Stomach (tissue), 4 donors: ENCODE data around the gene TELO2.

Experiments used
- EP300 ChIP-seq: sonication (generic); formaldehyde crosslinking; IDR thresholded peaks from one replicate; pipeline ENCODE4 v1.6.1; 2017; ENCODE audit warnings: antibody characterized with exemption
- POLR2A ChIP-seq, 4 donors: fragments of 450-650 bp; IDR thresholded peaks; one replicate each; pipeline ENCODE4 v1.6.1; 2016; ENCODE audit warnings: antibody characterized with exemption in 4 of 4, control low read depth in 2 of 4, mild to moderate bottlenecking in 1 of 4, moderate library complexity in 1 of 4
- POLR2AphosphoS5 ChIP-seq, 3 donors: sonication (generic); formaldehyde crosslinking; IDR thresholded peaks; one replicate each; pipeline ENCODE4 v1.6.1; 2016; ENCODE audit warnings: antibody characterized with exemption in 3 of 3
- TF ChIP-seq, protein P1 (sequence below), 7 experiments: fragments of 450-650 bp in 4 of 7; fragments of 200-600 bp in 3 of 7; sonication (generic) in 3 of 7; IDR thresholded peaks; one replicate each; pipeline ENCODE4 v1.5.1; 2016 to 2019; ENCODE audit warnings: antibody characterized with exemption in 7 of 7, control low read depth in 2 of 7, mild to moderate bottlenecking in 1 of 7

DNA sequence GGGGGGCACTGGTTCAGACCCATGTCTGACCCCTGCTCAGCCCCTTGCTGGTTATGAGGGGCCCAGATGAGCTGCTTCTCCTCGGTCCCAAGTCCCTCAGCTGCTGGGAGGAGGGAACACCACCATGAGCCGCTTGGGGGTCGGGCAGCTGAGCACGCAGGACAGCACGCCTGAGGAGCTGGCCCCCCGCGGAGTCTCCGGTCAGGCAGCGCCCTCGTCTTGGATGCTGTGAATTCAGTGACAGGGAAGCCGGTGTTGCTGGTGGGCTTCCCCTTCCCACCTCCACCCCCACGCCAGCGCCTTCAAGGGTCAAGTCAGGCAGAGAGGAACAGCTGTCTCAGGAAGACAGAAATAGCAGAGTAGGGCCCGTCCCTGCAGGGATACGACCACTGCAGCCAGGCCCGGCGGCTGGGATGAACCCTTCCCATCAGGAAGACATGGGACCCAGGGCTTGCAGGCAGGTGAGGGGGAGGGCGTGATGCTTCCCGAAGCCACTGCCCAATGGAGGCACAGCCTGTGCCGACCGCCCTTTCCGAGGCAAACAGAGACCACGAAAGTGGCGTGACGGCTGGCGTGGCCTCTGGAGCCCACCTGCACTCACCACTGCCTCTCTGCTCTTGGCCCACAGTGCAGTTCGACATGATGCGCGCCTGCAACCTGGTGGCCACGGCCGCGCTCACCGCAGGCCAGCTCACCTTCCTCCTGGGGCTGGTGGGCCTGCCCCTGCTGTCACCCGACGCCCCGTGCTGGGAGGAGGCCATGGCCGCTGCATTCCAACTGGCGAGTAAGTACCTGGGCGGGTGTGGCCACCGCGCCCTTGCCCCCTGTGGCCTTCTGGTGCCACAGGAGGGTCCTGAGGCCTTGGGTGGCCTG, 48.4 kb downstream of the TELO2 start:
- TF ChIP-seq, protein P1, sequence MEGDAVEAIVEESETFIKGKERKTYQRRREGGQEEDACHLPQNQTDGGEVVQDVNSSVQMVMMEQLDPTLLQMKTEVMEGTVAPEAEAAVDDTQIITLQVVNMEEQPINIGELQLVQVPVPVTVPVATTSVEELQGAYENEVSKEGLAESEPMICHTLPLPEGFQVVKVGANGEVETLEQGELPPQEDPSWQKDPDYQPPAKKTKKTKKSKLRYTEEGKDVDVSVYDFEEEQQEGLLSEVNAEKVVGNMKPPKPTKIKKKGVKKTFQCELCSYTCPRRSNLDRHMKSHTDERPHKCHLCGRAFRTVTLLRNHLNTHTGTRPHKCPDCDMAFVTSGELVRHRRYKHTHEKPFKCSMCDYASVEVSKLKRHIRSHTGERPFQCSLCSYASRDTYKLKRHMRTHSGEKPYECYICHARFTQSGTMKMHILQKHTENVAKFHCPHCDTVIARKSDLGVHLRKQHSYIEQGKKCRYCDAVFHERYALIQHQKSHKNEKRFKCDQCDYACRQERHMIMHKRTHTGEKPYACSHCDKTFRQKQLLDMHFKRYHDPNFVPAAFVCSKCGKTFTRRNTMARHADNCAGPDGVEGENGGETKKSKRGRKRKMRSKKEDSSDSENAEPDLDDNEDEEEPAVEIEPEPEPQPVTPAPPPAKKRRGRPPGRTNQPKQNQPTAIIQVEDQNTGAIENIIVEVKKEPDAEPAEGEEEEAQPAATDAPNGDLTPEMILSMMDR (IDR thresholded peaks at IDR 0.05), result no peak
- TF ChIP-seq POLR2AphosphoS5 (IDR thresholded peaks at IDR 0.05) (no peak), POLR2A (IDR thresholded peaks at IDR 0.05) (no peak), EP300 (no peak)
